Trophoblast cell (in vitro differentiated cells and primary cell): ENCODE measurements around the gene CGREF1.
A peak's percentile ranks its signal among the peaks of the same experiment; 100 is the strongest.

Source experiments
- DNase-seq, 2 donors: peaks; one replicate each; pipeline ENCODE4 v3.0.0-alpha.2; 2016
- H2AFZ ChIP-seq: 2 replicates; pipeline ENCODE4 v1.6.1; 2013; ENCODE audit warnings: low read length, moderate library complexity, mild to moderate bottlenecking; ENCODE audit not compliant: insufficient read depth, poor library complexity
- H2AK5ac ChIP-seq: 2 replicates; pipeline ENCODE4 v1.6.1; 2013; ENCODE audit warnings: mild to moderate bottlenecking, low read length
- H2BK120ac ChIP-seq: 2 replicates; pipeline ENCODE4 v1.6.1; 2013; ENCODE audit warnings: low read length, mild to moderate bottlenecking, moderate library complexity; ENCODE audit not compliant: insufficient read depth, poor library complexity
- H2BK12ac ChIP-seq: 2 replicates; pipeline ENCODE4 v1.6.1; 2013; ENCODE audit warnings: mild to moderate bottlenecking, low read length, moderate library complexity
- H2BK5ac ChIP-seq: 2 replicates; pipeline ENCODE4 v1.6.1; 2013; ENCODE audit warnings: low read length, low read depth, moderate library complexity, mild to moderate bottlenecking; ENCODE audit not compliant: poor library complexity
- H3K14ac ChIP-seq: 2 replicates; pipeline ENCODE4 v1.6.1; 2013; ENCODE audit warnings: mild to moderate bottlenecking, low read length
- H3K18ac ChIP-seq: 2 replicates; pipeline ENCODE4 v1.6.1; 2013; ENCODE audit warnings: mild to moderate bottlenecking, low read length
- H3K23ac ChIP-seq: 2 replicates; pipeline ENCODE4 v1.6.1; 2013; ENCODE audit warnings: low read length
- H3K27ac ChIP-seq: 2 replicates; pipeline ENCODE4 v1.5.1; 2013; ENCODE audit warnings: low read depth, mild to moderate bottlenecking, inconsistent platforms, low read length, moderate library complexity
- H3K27me3 ChIP-seq: 2 replicates; pipeline ENCODE4 v1.6.1; 2013; ENCODE audit warnings: inconsistent platforms, mild to moderate bottlenecking, low read length, moderate library complexity; ENCODE audit not compliant: insufficient read depth
- H3K36me3 ChIP-seq, 2 experiments: 1 replicate in 1 of 2; 2 replicates in 1 of 2; pipeline ENCODE4 v1.6.1; 2013; ENCODE audit warnings: low read length in 2 of 2, mild to moderate bottlenecking in 2 of 2, moderate library complexity in 1 of 2; ENCODE audit not compliant: insufficient read depth in 2 of 2, control insufficient read depth in 1 of 2
- H3K4ac ChIP-seq: 2 replicates; pipeline ENCODE4 v1.6.1; 2013; ENCODE audit warnings: low read depth, mild to moderate bottlenecking, low read length, moderate library complexity
- H3K4me1 ChIP-seq, 2 experiments: 1 replicate in 1 of 2; 2 replicates in 1 of 2; pipeline ENCODE4 v1.6.1; 2013; ENCODE audit warnings: low read length in 2 of 2, mild to moderate bottlenecking in 2 of 2, moderate library complexity in 1 of 2; ENCODE audit not compliant: insufficient read depth in 2 of 2, control insufficient read depth in 1 of 2
- H3K4me2 ChIP-seq: 2 replicates; pipeline ENCODE4 v1.6.1; 2013; ENCODE audit warnings: inconsistent platforms, mild to moderate bottlenecking, low read length, moderate library complexity
- H3K4me3 ChIP-seq: 2 replicates; pipeline ENCODE4 v1.5.1; 2013; ENCODE audit warnings: mild to moderate bottlenecking, low read depth, low read length, inconsistent platforms
- H3K79me1 ChIP-seq: one replicate; pipeline ENCODE4 v1.6.1; 2013; ENCODE audit warnings: low read length
- H3K79me2 ChIP-seq: 2 replicates; pipeline ENCODE4 v1.6.1; 2013; ENCODE audit warnings: low read length, mild to moderate bottlenecking; ENCODE audit not compliant: control insufficient read depth, insufficient read depth, poor library complexity
- H3K9ac ChIP-seq: 2 replicates; pipeline ENCODE4 v1.6.1; 2013; ENCODE audit warnings: mild to moderate bottlenecking, low read length
- H3K9me3 ChIP-seq: 2 replicates; pipeline ENCODE4 v1.6.1; 2013; ENCODE audit warnings: low read depth, mild to moderate bottlenecking, control low read depth, inconsistent platforms, low read length; ENCODE audit not compliant: insufficient read depth
- H4K12ac ChIP-seq: 2 replicates; pipeline ENCODE4 v1.6.1; 2013; ENCODE audit warnings: low read depth, mild to moderate bottlenecking, low read length, moderate library complexity
- H4K8ac ChIP-seq: 2 replicates; pipeline ENCODE4 v1.6.1; 2013; ENCODE audit warnings: low read depth, mild to moderate bottlenecking, low read length, moderate library complexity
- H4K91ac ChIP-seq: one replicate; pipeline ENCODE4 v1.6.1; 2013; ENCODE audit warnings: low read depth, mild to moderate bottlenecking, low read length, moderate library complexity
- WGBS: extraction: QIAGEN DNeasy Blood & Tissue Kit; methylation state at CpG from one replicate; pipeline ENCODE4 v1.1.7; 2013; ENCODE audit warnings: missing lambda C conversion rate; ENCODE audit not compliant: insufficient read length, insufficient coverage; ENCODE audit errors: extremely low coverage; 5-methylcytosine and 5-hydroxymethylcytosine counted together

Gene CGREF1

GRCh38 chr2:27136751-27137150 lies 17.8 kb upstream of the CGREF1 start:
- no peak overlapping the region for H4K8ac ChIP-seq
- peaks cover 14 to 17% of the 10 kb centered on the region in 2 experiments for H3K36me3 ChIP-seq
- H3K14ac ChIP-seq, result no peak overlapping the region
- H3K4me3 ChIP-seq, result no peak overlapping the region
- no peak overlapping the region for H3K4me2 ChIP-seq
- H2BK12ac ChIP-seq, result no peak overlapping the region
- WGBS, result no CpG with 5 or more reads among the region's 7 CpGs
- no peak overlapping the region for H3K27ac ChIP-seq
- no peak overlapping the region for H3K18ac ChIP-seq
- H3K4me1 ChIP-seq, result peaks cover 7 to 8% of the 10 kb centered on the region in 2 experiments
- no peak for DNase-seq
- H2AFZ ChIP-seq, result no peak overlapping the region
- H3K4ac ChIP-seq, result no peak overlapping the region
- no peaks in the 10 kb centered on the region for H3K9me3 ChIP-seq
- H3K79me2 ChIP-seq, result peaks cover 10% of the 10 kb centered on the region
- H3K27me3 ChIP-seq, result no peaks in the 10 kb centered on the region
- H3K23ac ChIP-seq, result no peak overlapping the region
- no peak overlapping the region for H2BK120ac ChIP-seq
- no peak overlapping the region for H4K91ac ChIP-seq
- H2BK5ac ChIP-seq, result no peak overlapping the region
- H3K9ac ChIP-seq, result no peak overlapping the region
- H3K79me1 ChIP-seq, result peaks cover 6% of the 10 kb centered on the region
- H4K12ac ChIP-seq, result no peak overlapping the region
- H2AK5ac ChIP-seq, result no peak overlapping the region

GRCh38 chr2:27135478-27135955 lies 16.6 kb upstream of the CGREF1 start:
- H3K27ac ChIP-seq, result no peak overlapping the region
- no peak overlapping the region for H3K14ac ChIP-seq
- DNase-seq, result peak in 1 of 2 donors; percentile 8
- no peak overlapping the region for H3K23ac ChIP-seq
- no peak overlapping the region for H3K18ac ChIP-seq
- H3K79me2 ChIP-seq, result peaks cover 10% of the 10 kb centered on the region
- no peaks in the 10 kb centered on the region for H3K27me3 ChIP-seq
- peak overlapping the region; percentile 70 for H2AK5ac ChIP-seq
- H2AFZ ChIP-seq, result no peak overlapping the region
- peak overlapping the region; percentile 60 for H2BK12ac ChIP-seq
- peak overlapping the region; percentile 69 for H4K91ac ChIP-seq
- H3K4ac ChIP-seq, result no peak overlapping the region
- H3K9ac ChIP-seq, result no peak overlapping the region
- no peak overlapping the region for H4K12ac ChIP-seq
- no CpG with 5 or more reads among the region's 12 CpGs for WGBS
- H4K8ac ChIP-seq, result peak overlapping the region; percentile 90
- H3K4me3 ChIP-seq, result no peak overlapping the region
- H3K9me3 ChIP-seq, result no peaks in the 10 kb centered on the region
- H2BK120ac ChIP-seq, result no peak overlapping the region
- no peak overlapping the region for H3K4me2 ChIP-seq
- H3K79me1 ChIP-seq, result peaks cover 6% of the 10 kb centered on the region
- H3K4me1 ChIP-seq, result peaks cover 7 to 8% of the 10 kb centered on the region in 2 experiments
- H3K36me3 ChIP-seq, result peaks cover 25 to 29% of the 10 kb centered on the region in 2 experiments
- H2BK5ac ChIP-seq, result no peak overlapping the region

- no CpG with 5 or more reads among the region's 33 CpGs for WGBS
- Histone ChIP-seq H3K79me1 (peaks cover 6% of the 10 kb centered on the region), H2AK5ac (peak overlapping the region; percentile 70), H2BK5ac (no peak overlapping the region), H3K27ac (no peak overlapping the region), H3K4me2 (peak overlapping the region; percentile 59), H3K14ac (peak overlapping the region; percentile 24), H3K4me1 (peaks cover 7 to 8% of the 10 kb centered on the region in 2 experiments), H3K36me3 (peaks cover 29 to 34% of the 10 kb centered on the region in 2 experiments), H3K4me3 (peak overlapping the region; percentile 25), H2AFZ (peak overlapping the region; percentile 95), H3K27me3 (no peaks in the 10 kb centered on the region), H3K9ac (no peak overlapping the region), H3K4ac (peak overlapping the region; percentile 4), H3K9me3 (no peaks in the 10 kb centered on the region), H3K79me2 (peaks cover 10% of the 10 kb centered on the region), H4K91ac (peak overlapping the region; percentile 69), H3K23ac (no peak overlapping the region), H4K8ac (peak overlapping the region; percentile 90), H4K12ac (peak overlapping the region; percentile 73), H3K18ac (peak overlapping the region; percentile 57), H2BK120ac (no peak overlapping the region), H2BK12ac (peak overlapping the region; percentile 30)
- no peak for DNase-seq
These were observed 16.0 kb upstream of the CGREF1 start for GRCh38 chr2:27134781-27135477.

GRCh38 chr2:27133905-27134780 lies 15.2 kb upstream of the CGREF1 start, which contains the start of gene PREB:
PREB (minus strand) TSS chr2:27134636; CDS start chr2:27134421, 215 bp downstream.
- no CpG with 5 or more reads among the region's 86 CpGs for WGBS
- Histone ChIP-seq H3K4me1 (peaks cover 7 to 8% of the 10 kb centered on the region in 2 experiments), H2AFZ (peak within 1 kb of the TSS; percentile 95)

More at GRCh38 chr2:27133905-27134780, 15.2 kb upstream of the CGREF1 start, which contains the start of gene PREB:
- Histone ChIP-seq H4K12ac (peak within 1 kb of the TSS; percentile 75), H3K36me3 (peaks cover 35 to 40% of the 10 kb centered on the region in 2 experiments), H3K14ac (peak within 1 kb of the TSS; percentile 80), H3K9ac (peak within 1 kb of the TSS; percentile 78), H3K79me2 (peaks cover 10% of the 10 kb centered on the region), H2BK12ac (peak within 1 kb of the TSS; percentile 30), H3K4me2 (peak within 1 kb of the TSS; percentile 64), H4K91ac (peak within 1 kb of the TSS; percentile 90), H4K8ac (peak within 1 kb of the TSS; percentile 90), H3K27ac (peak within 1 kb of the TSS; percentile 80), H3K79me1 (peaks cover 6% of the 10 kb centered on the region), H3K9me3 (no peaks in the 10 kb centered on the region), H3K23ac (no peak within 1 kb of the TSS), H3K4ac (peak within 1 kb of the TSS; percentile 68), H2AK5ac (peak within 1 kb of the TSS; percentile 70), H3K4me3 (peak within 1 kb of the TSS; percentile 92), H2BK5ac (peak within 1 kb of the TSS; percentile 83), H3K27me3 (no peaks in the 10 kb centered on the region), H3K18ac (peak within 1 kb of the TSS; percentile 73), H2BK120ac (peak within 1 kb of the TSS; percentile 28)
- DNase-seq, result peak; percentile 98 to 100
